HuH-7 (cell line): ENCODE data around the gene GRIK4.

Experiments used
- DNase-seq: peaks from one replicate; pipeline ENCODE4 v3.0.0; 2011; ENCODE audit warnings: low spot score

The GRIK4 gene

DNA sequence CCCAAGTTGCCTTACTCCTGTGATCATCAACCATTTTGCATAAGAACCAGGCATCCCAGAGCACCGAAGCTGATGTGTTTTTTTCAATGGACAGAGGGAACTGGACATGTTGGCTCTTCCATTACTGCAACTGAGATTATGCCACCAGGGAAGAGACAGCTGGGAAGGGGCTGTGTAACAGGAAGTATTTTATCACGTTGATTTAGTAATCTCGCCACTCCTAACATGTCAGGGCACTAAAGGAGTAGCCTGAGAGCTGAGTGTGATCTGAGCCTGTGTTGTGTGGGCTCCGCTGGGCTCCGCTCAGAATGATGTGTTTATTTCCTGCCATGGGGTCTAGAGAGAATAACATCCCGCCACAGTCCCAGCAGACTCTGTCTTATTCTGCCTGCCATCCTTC is 165.4 kb downstream of the GRIK4 start:
- DNase-seq: no peak

DNA sequence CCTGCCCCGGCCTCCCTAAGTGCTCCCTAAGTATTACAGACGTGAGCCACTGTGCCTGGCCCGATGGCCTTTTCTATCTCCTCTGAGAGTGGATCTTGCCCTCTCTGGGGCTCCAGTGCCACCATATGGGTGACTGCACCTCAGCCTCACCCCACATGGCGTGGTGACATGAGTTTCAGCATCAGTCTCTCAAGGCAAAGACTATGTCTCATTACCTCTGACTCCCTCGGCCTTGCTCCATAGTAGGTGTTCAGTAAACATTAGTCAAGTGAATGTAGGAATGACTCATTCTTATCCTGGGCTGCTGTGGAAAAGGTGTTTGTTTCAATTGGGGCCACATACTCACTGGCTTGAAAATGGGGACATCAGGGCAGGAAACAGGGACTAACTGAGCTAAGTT is 168.8 kb downstream of the GRIK4 start:
- DNase-seq: no peak

DNA sequence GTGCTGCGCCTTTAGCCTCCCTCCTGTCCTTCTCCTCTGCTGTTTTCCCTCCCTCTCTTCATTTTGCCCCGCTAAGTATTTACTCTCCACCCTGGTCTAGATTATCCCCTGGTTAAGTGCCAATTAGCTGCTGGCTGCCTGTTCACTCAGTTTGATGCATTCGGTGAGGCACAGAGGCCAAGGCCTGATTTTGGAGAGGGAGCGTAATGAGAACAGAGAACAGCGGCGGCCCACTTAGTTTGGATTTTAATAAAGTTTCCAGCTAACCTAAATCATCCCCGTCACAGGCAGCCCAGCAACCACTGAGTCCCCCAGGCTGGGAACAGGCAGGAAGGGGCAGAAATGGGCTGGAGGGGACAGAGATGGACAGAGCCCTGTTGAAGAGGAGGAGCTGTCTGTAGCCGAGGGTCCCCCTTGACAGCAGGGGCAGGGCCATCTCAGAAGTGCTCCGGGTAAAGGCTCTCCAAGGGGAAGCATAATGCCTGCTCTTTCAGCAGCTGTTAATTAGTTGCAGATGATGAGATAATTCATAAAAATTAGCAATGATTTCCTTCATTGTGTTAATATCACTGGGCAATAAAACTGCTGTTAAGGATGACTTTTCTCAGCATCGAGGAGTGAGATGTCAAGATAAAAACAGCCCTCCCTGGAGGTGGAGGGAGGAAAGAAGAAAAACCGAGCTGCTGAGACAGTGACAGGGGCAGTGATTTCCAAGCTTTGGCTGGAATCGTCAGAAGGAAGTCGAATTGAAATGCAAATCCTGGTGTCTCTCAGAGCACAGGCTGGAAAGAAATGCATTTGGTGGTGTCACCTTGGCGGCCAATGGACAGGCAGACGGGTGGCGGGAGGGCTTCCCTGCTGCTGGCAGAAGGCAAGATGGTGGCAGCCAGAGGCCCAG is 170.1 kb downstream of the GRIK4 start:
- DNase-seq: no peak

DNA sequence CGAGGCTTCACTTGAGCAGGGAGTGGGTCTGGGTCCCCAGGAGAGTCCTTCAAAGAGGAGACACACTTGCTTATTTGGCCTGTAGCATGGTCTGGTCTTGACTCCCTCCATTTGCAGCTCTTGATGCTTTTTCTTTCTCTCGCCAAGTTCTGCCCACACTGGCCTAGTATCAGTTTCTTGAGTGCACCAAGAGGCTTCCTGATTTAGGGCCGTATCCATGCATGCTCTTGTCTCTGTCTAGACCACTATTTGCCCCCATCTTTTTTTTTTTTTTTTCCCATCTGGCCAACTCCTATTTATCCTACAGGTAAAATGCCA is 170.7 kb downstream of the GRIK4 start:
- no peak for DNase-seq

DNA sequence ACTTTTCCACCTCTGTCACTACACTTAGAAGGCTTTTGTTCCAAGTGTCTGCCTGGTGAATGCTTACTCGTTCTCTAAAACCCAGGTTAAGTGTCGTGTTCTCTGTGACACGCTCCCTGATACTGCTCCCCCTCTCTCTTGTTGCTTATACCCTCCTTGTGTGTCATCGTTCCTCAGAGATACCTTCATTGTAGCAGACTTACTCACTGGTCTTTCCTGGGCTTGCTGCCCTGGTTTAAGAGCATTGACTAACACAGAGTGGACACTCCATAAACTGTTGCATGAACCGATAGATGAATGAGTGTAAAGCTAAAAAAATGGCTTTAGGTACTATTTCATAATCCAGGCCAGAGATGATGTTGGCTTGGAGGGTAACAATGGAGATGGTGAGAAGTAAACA is 171.3 kb downstream of the GRIK4 start:
- DNase-seq: no peak

DNA sequence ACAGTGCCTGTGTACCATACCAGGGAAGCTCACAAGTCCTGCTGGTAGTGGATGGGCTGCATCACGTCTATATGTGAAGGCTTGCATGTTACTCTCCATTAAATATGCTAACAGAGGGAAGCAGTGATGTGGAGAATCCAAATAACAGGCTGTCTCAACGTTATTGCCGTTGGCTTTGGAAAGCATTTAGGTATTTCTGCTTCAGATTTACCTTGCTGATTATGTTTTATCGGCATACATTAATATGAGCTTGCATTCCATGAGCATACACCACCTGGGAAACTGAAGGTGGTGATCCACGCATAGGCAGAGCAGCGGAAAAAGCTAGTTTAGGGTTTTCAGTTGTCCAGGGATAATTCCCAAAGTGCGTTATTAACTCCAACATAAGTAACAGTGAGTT is 175.0 kb downstream of the GRIK4 start:
- DNase-seq: no peak

DNA sequence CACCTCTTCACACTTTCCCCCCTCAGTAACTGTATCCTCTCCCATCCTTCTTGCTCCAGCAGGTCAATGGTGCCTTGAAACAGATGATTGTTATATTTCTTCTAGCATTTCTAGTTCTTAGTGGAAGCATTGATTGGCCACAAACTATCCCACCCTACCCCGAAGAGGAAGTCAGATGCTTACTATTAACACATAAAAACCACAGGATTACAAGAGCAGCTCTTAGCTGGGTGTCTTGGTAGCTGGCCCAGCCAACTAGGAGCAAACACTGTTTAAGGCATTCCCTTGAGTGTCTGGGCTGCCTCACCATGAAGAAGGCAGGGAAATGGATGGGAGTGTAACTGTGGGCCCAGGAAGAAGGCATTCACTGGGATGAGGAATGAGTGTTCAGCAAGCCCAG is 176.6 kb downstream of the GRIK4 start:
- no peak for DNase-seq

DNA sequence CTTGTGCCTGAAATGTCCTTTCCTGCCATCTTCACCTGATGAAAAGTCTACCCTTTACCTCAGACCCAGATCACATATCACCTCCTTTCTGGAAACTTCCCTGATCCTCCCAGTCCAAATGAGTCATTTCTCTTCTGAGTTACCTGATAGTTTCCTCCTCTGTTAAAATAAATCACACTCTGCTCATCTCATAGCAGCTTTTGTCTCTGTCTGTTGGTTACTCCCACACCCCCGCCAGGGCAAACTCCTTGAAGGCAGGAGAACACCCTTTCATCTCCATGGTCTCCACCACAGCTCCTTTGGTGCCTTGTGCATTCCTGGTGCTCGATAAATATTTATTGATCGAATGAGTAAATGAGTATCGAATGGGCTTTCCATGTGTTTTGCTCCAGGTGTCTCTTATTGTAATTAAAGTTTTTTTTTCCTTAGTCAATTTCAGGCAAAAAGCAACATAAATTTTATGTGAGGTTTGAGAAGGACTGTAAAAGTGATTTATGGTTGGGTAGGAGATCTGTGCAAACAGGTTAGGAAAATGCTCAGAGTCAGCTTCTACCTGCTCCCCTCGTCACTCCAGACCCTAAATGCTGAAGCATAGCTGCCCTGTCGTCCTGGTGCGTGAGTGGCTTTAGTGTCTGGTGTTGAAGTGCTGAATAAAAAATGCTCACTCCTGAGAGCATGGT is 178.2 kb downstream of the GRIK4 start:
- DNase-seq: no peak

DNA sequence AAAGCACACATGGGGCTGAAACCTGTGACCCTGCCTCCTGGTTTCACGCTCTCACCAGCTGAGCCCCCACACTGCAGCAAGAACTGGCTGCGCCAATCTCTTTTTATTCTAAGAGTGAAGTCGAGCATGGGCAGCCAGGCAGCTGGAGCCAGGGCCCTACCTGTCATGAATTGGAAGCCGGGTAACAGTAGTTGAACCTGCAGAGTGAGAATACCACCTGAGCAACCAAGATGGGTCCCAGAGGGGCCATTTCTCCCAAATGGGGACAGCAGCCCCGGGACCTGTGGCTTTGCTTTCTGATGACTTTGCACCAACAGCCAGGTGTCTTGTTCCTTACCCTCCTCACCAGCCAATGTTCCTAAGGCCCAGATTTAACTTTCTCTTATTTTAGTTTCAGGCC is 178.9 kb downstream of the GRIK4 start:
- DNase-seq: no peak

DNA sequence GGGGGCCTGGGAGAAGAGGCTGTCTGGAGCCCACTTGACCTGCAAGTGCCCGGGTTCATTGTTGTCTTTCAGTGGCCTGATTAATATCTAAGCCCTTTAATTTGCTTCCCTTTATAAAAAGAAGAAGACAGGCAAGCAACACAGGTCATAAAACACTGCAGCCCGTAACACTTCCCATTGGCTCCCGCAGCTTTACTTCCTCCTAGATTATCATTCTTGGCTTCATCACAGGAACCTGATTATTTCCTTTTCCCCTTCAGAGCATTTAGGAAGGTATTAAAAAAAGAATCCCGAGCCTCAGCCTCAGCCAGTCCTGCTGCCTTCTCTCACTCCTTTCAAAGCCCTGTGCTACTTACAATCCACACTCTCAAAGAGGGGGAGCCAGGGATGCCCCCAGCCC is 183.2 kb downstream of the GRIK4 start:
- no peak for DNase-seq

DNA sequence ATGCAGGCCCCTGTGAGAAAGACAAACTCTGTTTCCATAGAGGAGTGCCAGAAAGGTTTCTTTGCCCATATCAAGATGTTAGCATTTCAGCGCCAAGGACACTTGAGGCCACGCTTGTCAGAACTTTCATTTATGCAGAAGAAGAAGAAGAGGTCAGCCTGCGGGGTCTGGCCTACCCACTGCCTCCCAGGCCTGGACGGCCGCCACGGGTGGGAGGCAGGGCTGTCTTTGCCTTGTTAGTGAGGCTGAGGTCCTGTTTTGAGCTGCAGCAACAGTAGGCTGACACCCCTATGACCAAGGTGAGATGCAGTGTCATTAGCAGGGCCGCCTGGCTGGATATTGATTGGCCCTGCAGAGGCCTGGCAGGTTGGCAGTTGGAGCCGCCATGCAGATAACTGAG is 183.9 kb downstream of the GRIK4 start:
- DNase-seq: no peak

DNA sequence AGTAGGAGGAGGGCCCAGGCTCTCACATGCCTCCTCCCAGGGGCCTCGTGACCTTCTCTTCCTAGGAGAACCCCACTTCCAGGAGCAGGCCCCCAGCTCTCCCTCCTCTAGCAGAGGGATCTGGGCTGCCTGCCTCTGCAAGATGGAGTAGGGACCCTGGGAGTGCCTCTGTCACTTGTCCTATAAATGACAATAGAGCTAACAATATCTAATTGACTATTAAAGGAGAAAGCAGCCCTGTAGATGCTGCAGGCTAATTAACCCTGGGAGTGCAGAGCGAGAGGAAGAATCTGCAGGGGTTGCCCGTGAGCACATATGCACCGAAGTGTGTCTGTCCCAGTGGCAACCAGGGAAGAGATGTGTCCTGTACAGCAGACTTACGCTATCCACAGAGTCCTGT is 184.4 kb downstream of the GRIK4 start:
- no peak for DNase-seq

DNA sequence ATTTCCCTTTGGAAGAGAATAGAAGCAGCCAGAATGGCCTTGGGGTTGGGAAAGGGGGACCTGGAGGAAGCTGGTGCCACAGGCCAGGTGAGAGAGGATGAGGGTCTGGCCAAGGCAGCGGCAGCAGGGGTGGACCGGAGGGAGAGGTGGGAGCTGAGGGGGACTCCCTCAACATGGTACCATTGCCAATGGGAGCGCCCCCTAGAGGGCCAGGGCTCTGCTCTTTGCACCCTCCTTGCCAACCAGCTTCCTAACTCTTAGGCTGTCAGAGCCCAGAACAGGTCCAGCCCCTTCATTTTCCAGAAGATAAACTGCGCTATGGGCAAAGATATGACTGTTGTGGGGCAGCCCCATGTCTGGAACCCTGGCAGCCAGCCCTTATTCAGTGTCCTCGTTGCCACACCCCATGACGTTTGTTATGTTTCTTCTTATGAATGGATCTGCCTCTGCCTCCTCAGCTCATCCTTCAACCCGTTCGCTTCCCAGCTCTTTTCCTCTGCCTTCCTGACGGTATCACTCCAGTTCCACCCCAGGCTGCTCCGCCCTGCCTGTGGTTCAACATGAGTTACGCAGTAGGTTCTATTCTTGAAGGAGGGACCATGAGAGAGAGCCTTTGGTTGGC is 185.2 kb downstream of the GRIK4 start:
- DNase-seq: no peak

DNA sequence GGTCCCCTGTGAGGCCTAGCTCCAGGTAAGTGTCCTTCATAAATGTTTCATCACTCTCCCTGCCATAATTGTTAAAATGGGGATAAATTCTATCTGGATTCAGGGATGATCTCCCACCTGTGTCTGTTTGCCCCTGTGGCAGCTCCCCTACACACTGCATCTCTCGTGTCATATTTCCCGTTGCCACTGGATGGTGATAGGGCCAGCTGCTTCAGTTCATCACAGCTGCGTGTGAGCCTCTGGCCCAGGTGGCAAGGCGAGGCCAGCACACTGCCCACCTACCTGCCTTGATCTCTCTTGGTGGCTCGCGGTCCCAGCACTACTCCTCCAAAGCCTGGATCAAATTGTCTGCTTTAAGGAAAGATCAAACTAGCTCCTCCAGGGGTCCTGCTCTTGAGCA is 187.4 kb downstream of the GRIK4 start:
- no peak for DNase-seq

DNA sequence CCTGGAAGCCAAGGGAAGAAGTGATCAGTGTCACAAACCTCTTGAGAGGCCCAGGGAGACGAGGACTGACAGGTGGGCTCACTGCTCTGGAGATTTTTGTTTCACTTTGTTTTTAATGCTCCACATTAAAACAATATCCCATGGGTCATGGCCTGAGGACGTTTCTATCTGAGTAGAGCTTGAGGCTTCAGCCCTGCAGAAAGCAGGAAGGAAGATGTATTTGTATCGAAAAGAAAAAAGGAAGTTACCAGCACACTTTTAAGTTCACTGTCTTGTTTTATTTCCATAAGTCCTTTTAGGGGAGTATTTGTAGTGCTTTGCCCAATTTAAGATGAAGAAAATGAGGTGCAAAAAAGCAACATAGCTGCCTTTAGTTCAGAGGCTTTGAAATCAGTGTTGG is 191.1 kb downstream of the GRIK4 start:
- no peak for DNase-seq

DNA sequence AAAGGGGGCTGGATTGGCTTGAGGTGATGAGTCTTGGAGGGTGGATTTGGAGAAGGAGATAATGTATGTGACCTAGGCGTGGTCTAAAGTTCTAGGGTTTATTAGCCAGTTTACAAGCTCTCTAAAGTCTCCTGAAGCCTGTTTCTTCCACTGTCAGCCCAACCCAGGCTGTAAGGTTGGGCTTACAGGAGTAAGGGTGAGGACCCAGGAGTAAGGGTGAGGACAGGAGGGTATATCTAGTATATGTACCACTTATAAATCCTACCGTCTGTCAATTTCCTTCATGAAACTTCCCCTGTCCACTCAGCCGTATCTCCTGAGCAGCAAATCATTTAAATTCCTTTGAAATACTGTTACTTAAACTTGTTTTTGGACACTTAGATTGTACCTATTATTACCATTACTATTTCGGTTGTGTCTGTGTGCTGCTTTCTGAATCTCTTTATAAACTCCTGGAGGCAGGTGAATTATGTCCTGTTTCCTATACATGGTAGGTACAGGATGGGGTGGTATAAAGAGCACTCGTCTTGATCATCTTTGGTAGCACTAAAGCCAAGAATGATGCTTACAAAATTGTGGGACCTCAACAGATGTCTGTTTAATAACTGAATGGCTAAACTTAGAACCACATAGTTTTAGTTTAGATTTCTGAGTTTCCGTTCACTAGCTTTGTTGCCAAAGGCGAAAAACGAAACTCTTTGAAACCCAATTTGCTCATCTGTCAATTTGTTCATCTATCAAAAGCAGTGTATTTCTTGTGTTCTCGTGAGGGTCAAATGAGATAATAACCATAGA is 192.0 kb downstream of the GRIK4 start:
- no peak for DNase-seq

DNA sequence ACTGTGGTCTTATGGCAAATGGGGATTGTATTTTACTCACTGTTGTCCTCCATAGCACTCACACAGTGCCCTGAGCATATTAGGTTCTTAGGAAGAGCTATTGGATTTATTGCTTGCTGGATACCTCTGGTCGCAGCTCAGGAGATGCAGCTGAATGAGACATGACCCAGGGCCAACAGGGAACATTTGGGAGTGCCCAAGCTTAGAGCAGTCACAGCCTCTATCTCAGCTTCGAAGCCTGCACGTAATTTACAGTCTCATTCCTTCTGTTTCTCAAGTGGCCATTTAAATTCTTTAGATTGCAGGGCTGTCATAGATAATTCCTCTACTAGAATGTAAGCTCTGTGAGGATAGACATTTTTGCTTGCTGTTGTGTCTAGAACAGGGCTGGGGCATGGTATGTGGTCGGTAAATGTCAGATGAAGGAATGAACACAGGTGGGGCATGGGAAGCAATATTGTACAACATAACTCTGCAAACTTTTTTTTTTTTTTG is 192.8 kb downstream of the GRIK4 start:
- no peak for DNase-seq

DNA sequence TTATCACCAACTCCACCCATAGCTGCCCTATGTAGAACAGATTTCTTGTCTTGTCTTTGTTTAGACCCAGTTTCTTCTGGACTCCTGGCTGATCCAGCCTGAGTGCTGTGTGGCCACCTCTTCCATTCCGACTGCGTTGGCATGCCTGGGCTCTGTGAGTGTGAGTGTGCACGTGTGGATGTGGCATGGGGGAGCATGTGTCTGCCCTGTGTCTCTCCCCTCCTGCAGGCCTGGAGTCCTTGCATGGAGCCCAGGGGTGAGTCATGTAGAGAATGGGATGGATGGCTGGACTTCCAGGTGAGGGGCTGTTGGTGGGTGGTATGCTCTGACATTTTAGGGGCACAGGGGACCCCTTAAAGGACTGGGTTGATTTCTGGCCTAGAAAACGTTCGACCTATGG is 194.7 kb downstream of the GRIK4 start:
- no peak for DNase-seq

DNA sequence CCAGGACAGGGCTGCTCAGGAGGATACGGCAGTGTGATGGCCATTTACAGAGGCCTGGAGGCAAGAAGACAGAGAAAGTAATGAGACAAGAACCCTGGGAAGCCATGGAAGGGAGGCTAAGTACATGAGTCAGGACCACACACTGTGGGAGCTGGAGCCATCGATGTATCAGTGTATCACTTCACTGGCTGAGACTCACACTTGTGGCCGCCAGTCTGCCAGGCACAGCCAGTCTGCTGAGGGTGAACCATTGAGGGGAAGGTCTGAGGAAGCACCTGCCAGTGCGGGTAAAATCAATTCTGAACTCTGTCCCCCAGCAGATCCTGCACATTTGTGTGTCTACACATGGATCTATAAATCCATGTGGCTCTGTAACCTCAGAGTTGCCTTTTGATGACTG is 195.6 kb downstream of the GRIK4 start:
- no peak for DNase-seq

DNA sequence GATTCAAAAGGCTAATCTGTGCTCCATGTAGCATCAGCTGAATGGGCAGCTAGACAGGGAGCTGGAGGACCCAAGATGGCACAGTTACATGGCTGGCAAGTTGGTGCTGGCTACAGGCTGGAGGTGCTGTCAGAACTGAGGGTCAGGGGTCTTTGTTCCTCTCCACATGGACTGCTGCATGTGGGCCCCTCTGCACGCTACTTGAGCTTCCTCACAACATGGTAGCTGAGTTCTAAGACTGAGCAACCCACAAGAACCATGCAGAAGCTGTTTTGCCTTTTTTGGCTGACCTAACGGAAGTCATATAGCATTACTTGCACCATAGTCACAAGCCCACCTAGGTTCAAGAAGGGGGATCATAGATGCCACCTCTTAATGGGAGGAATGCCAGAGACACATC is 196.1 kb downstream of the GRIK4 start:
- no peak for DNase-seq

DNA sequence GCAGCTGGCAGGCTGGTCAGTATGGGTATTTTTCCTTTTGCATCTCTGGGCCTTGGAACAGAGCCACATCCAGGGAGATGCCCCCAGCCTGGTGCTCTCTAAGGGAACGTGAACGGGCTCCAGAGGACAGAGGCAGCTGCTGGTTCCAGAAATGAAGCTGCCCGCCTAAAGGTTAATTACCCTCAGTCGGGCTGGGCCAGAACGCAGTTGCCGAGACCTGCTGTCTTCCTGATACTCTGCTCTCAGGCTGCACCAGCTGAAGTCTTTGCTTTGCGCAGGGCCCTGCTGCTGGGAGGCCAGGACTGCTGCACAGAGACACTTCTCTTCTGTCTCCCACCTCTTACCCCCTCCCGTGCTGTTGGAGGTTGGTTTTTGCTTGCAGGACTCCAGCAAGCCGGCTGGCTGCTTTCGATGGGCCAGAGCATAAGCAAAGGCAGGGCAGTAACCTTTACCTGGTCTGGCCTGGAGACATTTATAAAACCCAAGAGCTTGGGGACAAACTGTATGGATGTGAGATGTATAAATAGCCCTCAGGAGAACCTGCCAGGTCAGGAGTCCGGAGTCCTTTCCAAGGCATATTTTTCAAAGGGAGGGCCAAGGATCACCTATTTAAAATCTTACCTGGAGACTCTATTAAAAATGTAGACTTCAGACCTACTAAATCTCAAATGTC is 197.1 kb downstream of the GRIK4 start:
- DNase-seq: no peak

DNA sequence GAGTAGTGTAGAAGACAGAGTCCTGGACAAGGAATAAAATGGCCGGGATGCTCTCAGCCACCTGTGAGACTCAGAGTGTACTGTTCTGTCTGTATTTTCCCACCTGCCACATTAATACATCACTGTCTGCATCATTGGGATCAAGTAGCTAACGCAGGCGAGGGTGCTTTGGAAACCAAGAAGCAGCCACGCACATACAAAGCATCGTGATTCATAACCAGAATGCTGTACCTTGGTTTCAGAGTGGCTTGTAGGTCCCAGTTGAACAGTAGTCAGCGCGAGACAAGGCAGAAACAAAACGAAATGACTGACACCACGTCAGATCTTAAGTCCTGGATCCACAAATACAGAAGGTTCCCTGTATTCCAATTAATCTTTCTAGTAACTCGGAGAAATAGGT is 198.3 kb downstream of the GRIK4 start:
- no peak for DNase-seq
